K562 (cell line): ENCODE data around the gene NLGN3. TPM values are rescaled to one million over a fixed set of nuclear protein-coding genes. Genes with fewer than 3 reads are reported as not detected.
A peak's percentile ranks its signal among the peaks of the same experiment; 100 is the strongest.

Experiments used
- BMI1 ChIP-seq: fragments of 150-350 bp; IDR thresholded peaks from 2 replicates; pipeline ENCODE4 v1.6.1; 2014; ENCODE audit warnings: low read length
- CHAMP1 ChIP-seq: fragments of 450-650 bp; IDR thresholded peaks from 2 replicates; pipeline ENCODE4 v1.6.1; 2016; ENCODE audit warnings: mild to moderate bottlenecking
- CTBP1 ChIP-seq: fragments of 450-650 bp; IDR thresholded peaks from 2 replicates; pipeline ENCODE4 v1.6.1; 2016; ENCODE audit warnings: borderline replicate concordance
- CXXC5 ChIP-seq: fragments of 250-450 bp; sonication (Bioruptor Pico); IDR thresholded peaks from 2 replicates; pipeline ENCODE4 v1.8.0; 2022; ENCODE audit warnings: inconsistent platforms, mild to moderate bottlenecking, moderate library complexity
- EP300 ChIP-seq: IDR thresholded peaks from 2 replicates; pipeline ENCODE4 v1.6.1; 2012; ENCODE audit warnings: low read length, improper control_type of control experiment
- FOSL1 ChIP-seq: fragments of 200-800 bp; sonication (Bioruptor generic); conservative IDR thresholded peaks from 2 replicates; pipeline ENCODE4 v1.6.1; 2016; ENCODE audit warnings: missing genetic modification characterization, missing compliant biosample characterization
- FOXM1 ChIP-seq, 2 experiments: fragments of 450-650 bp in 1 of 2; sonication (generic) in 1 of 2; formaldehyde crosslinking in 1 of 2; IDR thresholded peaks; 2 replicates each; pipeline versions ENCODE4 v1.6.1 to v1.9.0; 2017 to 2022; ENCODE audit warnings: low read depth in 2 of 2, mild to moderate bottlenecking in 2 of 2, missing genetic modification reagents in 1 of 2, moderate library complexity in 1 of 2
- LEF1 ChIP-seq: fragments of 450-650 bp; IDR thresholded peaks from 2 replicates; pipeline ENCODE4 v1.6.1; 2016; ENCODE audit warnings: mild to moderate bottlenecking
- MBD1 ChIP-seq: fragments of 250-450 bp; sonication (Bioruptor Pico); IDR thresholded peaks from 2 replicates; pipeline ENCODE4 v1.8.0; 2022; ENCODE audit warnings: inconsistent platforms
- MTA2 ChIP-seq: fragments of 450-650 bp; IDR thresholded peaks from 2 replicates; pipeline ENCODE4 v1.6.1; 2016; ENCODE audit warnings: low read depth
- POLR2AphosphoS5 ChIP-seq: IDR thresholded peaks from 2 replicates; pipeline ENCODE4 v1.6.1; 2011; ENCODE audit warnings: mild to moderate bottlenecking, low read depth, low read length, moderate library complexity; ENCODE audit not compliant: control insufficient read depth, insufficient read depth
- POLR2H ChIP-seq: IDR thresholded peaks from 2 replicates; pipeline ENCODE4 v1.6.1; 2016; ENCODE audit warnings: missing genetic modification characterization, low read depth, mild to moderate bottlenecking, control low read depth, missing compliant biosample characterization, moderate library complexity
- PYGO2 ChIP-seq: fragments of 450-650 bp; IDR thresholded peaks from 2 replicates; pipeline ENCODE4 v1.6.1; 2016; ENCODE audit warnings: mild to moderate bottlenecking, missing genetic modification characterization, moderate library complexity, missing compliant biosample characterization
- RB1 ChIP-seq: fragments of 450-650 bp; IDR thresholded peaks from 2 replicates; pipeline ENCODE4 v1.6.1; 2017; ENCODE audit warnings: low read depth, mild to moderate bottlenecking
- RBM39 ChIP-seq: fragments of 200-400 bp; formaldehyde crosslinking; optimal IDR thresholded peaks from 2 replicates; pipeline ENCODE3; 2018; ENCODE audit warnings: low read depth, low read length
- SP1 ChIP-seq: sonication (generic); formaldehyde crosslinking; IDR thresholded peaks from 2 replicates; pipeline ENCODE4 v1.8.1; 2022; ENCODE audit warnings: mild to moderate bottlenecking, missing genetic modification reagents
- TAF7 ChIP-seq: fragments of 450-650 bp; IDR thresholded peaks from 2 replicates; pipeline ENCODE4 v1.6.1; 2016; ENCODE audit warnings: missing genetic modification characterization, missing compliant biosample characterization
- TFAM ChIP-seq: fragments of 250-450 bp; sonication (Bioruptor Pico); conservative IDR thresholded peaks from 2 replicates; pipeline ENCODE4 v1.5.0; 2021; ENCODE audit warnings: mild to moderate bottlenecking, moderate library complexity
- XRCC4 ChIP-seq: IDR thresholded peaks from one replicate; pipeline ENCODE4 v1.6.1; 2011; ENCODE audit not compliant: insufficient read depth, insufficient read length; ENCODE audit errors: extremely low read depth
- YBX1 ChIP-seq: fragments of 450-650 bp; IDR thresholded peaks from 2 replicates; pipeline ENCODE4 v1.7.1; 2016; ENCODE audit warnings: mild to moderate bottlenecking
- ZC3H11A ChIP-seq: IDR thresholded peaks from 2 replicates; pipeline ENCODE4 v1.6.1; 2012; ENCODE audit warnings: low read depth, low read length, improper control_type of control experiment
- ZNF197 ChIP-seq: fragments of 200-800 bp; sonication (Bioruptor generic); IDR thresholded peaks from 2 replicates; pipeline ENCODE4 v1.6.1; 2016; ENCODE audit warnings: low read depth, missing genetic modification characterization, missing compliant biosample characterization
- ZNF766 ChIP-seq: fragments of 200-800 bp; sonication (Bioruptor generic); conservative IDR thresholded peaks from 2 replicates; pipeline ENCODE4 v1.6.1; 2016; ENCODE audit warnings: missing genetic modification characterization, missing compliant biosample characterization
- ZSCAN29 ChIP-seq: fragments of 450-650 bp; IDR thresholded peaks from 2 replicates; pipeline ENCODE4 v1.6.1; 2017
- polyA plus RNA-seq, 8 experiments: library from polyadenylated mRNA; depleted of rRNA in 4 of 8; stranded (reverse) in 5 of 8; unstranded in 3 of 8; fragments of >200 nt; fragmentation: Nextera tagmentation in 2 of 8; fragmentation: Illumina TruSeq in 1 of 8; extraction: Ambion mirVana in 2 of 8; extraction: Trizol in 1 of 8; gene quantifications; 2 replicates each; pipeline versions ENCODE4 v1.2.1 to v1.2.3, GENCODE V29; 2011 to 2014; ENCODE audit warnings: inconsistent platforms in 1 of 8, missing spikeins in 1 of 8
- total RNA-seq, 7 experiments: library from RNA; depleted of rRNA in 6 of 7; stranded (reverse); fragments of >200 nt in 6 of 7; fragmentation: Illumina TruSeq in 2 of 7; extraction: Trizol in 2 of 7; gene quantifications; 2 replicates each; pipeline versions ENCODE4 v1.2.1 to v1.2.3, GENCODE V29; 2011 to 2021; ENCODE audit warnings: low replicate concordance in 1 of 7
- TF ChIP-seq, protein P1 (sequence below): fragments of 250-450 bp; sonication (Bioruptor Pico); IDR thresholded peaks from 2 replicates; pipeline ENCODE4 v1.8.0; 2021; ENCODE audit warnings: moderate library complexity, mild to moderate bottlenecking, inconsistent platforms
- TF ChIP-seq, protein P2 (sequence below): fragments of 250-450 bp; sonication (Bioruptor Pico); IDR thresholded peaks from 2 replicates; pipeline ENCODE4 v1.4.0; 2020; ENCODE audit warnings: mild to moderate bottlenecking

Gene NLGN3
- total and polyA plus RNA-seq, 9 of the 15 experiments (the other 6 are each of a cell fraction or from before 2014, with no cell fraction given), result 0.03 to 0.86 (median 0.25) TPM

GRCh38 chrX:71131510-71131909 is 13.1 kb upstream of the NLGN3 start (continued):
- TF ChIP-seq SP1 (CRISPR knock-in tag) (no peak), RB1 (no peak), MTA2 (peak; percentile 90), FOSL1 (tag) (0 out of 2 replicates have a peak, but pooled peaks have one; percentile 17), CHAMP1 (no peak), ZNF766 (CRISPR knock-in tag) (peak; percentile 46; the same call in 1 of the 2 replicates), RBM39 (no peak), CXXC5 (CRISPR knock-in tag) (peak; percentile 34; the same call in 1 of the 2 replicates), FOXM1 (IDR thresholded peaks at IDR 0.05; ENCODE audit: low read depth) (peak; percentile 69), FOXM1 (CRISPR knock-in tag; IDR thresholded peaks at IDR 0.05; ENCODE audit: low read depth) (no peak), PYGO2 (tag) (no peak), MBD1 (CRISPR knock-in tag) (no peak), POLR2H (tag) (no peak), BMI1 (no peak), YBX1 (no peak), ZNF197 (no peak), ZC3H11A (no peak), XRCC4 (no peak), TAF7 (no peak), POLR2AphosphoS5 (peak; percentile 88), EP300 (peak; percentile 82), CTBP1 (peak; percentile 60; the same call in 1 of the 2 replicates), LEF1 (peak; percentile 45; the same call in 1 of the 2 replicates), TFAM (CRISPR knock-in tag) (no peak), ZSCAN29 (no peak)
- TF ChIP-seq, protein P1, sequence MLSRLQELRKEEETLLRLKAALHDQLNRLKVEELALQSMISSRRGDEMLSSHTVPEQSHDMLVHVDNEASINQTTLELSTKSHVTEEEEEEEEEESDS, result no peak
- TF ChIP-seq, protein P2, sequence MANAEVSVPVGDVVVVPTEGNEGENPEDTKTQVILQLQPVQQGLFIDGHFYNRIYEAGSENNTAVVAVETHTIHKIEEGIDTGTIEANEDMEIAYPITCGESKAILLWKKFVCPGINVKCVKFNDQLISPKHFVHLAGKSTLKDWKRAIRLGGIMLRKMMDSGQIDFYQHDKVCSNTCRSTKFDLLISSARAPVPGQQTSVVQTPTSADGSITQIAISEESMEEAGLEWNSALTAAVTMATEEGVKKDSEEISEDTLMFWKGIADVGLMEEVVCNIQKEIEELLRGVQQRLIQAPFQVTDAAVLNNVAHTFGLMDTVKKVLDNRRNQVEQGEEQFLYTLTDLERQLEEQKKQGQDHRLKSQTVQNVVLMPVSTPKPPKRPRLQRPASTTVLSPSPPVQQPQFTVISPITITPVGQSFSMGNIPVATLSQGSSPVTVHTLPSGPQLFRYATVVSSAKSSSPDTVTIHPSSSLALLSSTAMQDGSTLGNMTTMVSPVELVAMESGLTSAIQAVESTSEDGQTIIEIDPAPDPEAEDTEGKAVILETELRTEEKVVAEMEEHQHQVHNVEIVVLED (CRISPR knock-in tag), result no peak
